Osteocyte (in vitro differentiated cells): ENCODE data around the gene CDH8. TPM values are rescaled to one million over a fixed set of nuclear protein-coding genes. Genes with fewer than 3 reads are reported as not detected.

Source experiments
- DNase-seq: peaks from one replicate; pipeline ENCODE4 v3.0.0; 2021; ENCODE audit warnings: mixed read lengths; ENCODE audit not compliant: unreplicated experiment; ENCODE audit errors: extremely low spot score
- H3K27ac Mint-ChIP-seq: one replicate; pipeline ENCODE4 v1.8.0; 2021; ENCODE audit warnings: mild to moderate bottlenecking, mixed read lengths; ENCODE audit not compliant: unreplicated experiment
- H3K27me3 Mint-ChIP-seq: one replicate; pipeline ENCODE4 v1.8.0; 2021; ENCODE audit warnings: mixed read lengths; ENCODE audit not compliant: unreplicated experiment
- H3K36me3 Mint-ChIP-seq: one replicate; pipeline ENCODE4 v1.8.0; 2021; ENCODE audit warnings: mixed read lengths; ENCODE audit not compliant: unreplicated experiment
- H3K4me1 Mint-ChIP-seq: one replicate; pipeline ENCODE4 v1.8.0; 2021; ENCODE audit warnings: mixed read lengths; ENCODE audit not compliant: unreplicated experiment
- H3K4me3 Mint-ChIP-seq: one replicate; pipeline ENCODE4 v1.8.0; 2021; ENCODE audit warnings: mild to moderate bottlenecking, moderate library complexity, mixed read lengths; ENCODE audit not compliant: unreplicated experiment
- H3K9me3 Mint-ChIP-seq: one replicate; pipeline ENCODE4 v1.8.0; 2021; ENCODE audit warnings: mixed read lengths; ENCODE audit not compliant: unreplicated experiment
- CTCF ChIP-seq: fragments of 200-600 bp; sonication (generic); IDR thresholded peaks from 2 replicates; pipeline ENCODE4 v1.5.0; 2021; ENCODE audit warnings: antibody characterized with exemption, mild to moderate bottlenecking, moderate library complexity
- total RNA-seq: library from RNA; stranded (reverse); gene quantifications from 2 replicates; pipeline ENCODE4 v1.2.1, GENCODE V29; 2021

CDH8 gene
- total RNA-seq, 1 donor from 2014 or later: 7.7 TPM

- no peaks in the 10 kb centered on the region for H3K36me3 Mint-ChIP-seq
Observed at GRCh38 chr16:61780161-61780560, 256.1 kb downstream of the CDH8 start.

GRCh38 chr16:61770301-61770700, 265.9 kb downstream of the CDH8 start:
- no peak overlapping the region for H3K27ac Mint-ChIP-seq
- no peak for DNase-seq
- H3K27me3 Mint-ChIP-seq: no peaks in the 10 kb centered on the region
- no peaks in the 10 kb centered on the region for H3K4me1 Mint-ChIP-seq
- TF ChIP-seq CTCF: no peak
- no peaks in the 10 kb centered on the region for H3K9me3 Mint-ChIP-seq
- no peaks in the 10 kb centered on the region for H3K36me3 Mint-ChIP-seq
- no peak overlapping the region for H3K4me3 Mint-ChIP-seq

More at GRCh38 chr16:61780161-61780560, 256.1 kb downstream of the CDH8 start:
- no peak overlapping the region for H3K4me3 Mint-ChIP-seq
- TF ChIP-seq CTCF: no peak
- H3K9me3 Mint-ChIP-seq: no peaks in the 10 kb centered on the region
- no peak overlapping the region for H3K27ac Mint-ChIP-seq
- H3K4me1 Mint-ChIP-seq: peaks cover 12% of the 10 kb centered on the region
- DNase-seq: no peak
- no peaks in the 10 kb centered on the region for H3K27me3 Mint-ChIP-seq

- Mint-ChIP-seq H3K27ac (no peak overlapping the region), H3K4me1 (peaks cover 3% of the 10 kb centered on the region), H3K9me3 (peaks cover 7% of the 10 kb centered on the region), H3K4me3 (no peak overlapping the region), H3K36me3 (no peaks in the 10 kb centered on the region), H3K27me3 (no peaks in the 10 kb centered on the region)
- DNase-seq: no peak
- TF ChIP-seq CTCF: no peak
Observed at GRCh38 chr16:61763991-61764390, 272.2 kb downstream of the CDH8 start.

GRCh38 chr16:61763013-61763412, 273.2 kb downstream of the CDH8 start:
- no peaks in the 10 kb centered on the region for H3K36me3 Mint-ChIP-seq
- no peak for DNase-seq
- peaks cover 7% of the 10 kb centered on the region for H3K9me3 Mint-ChIP-seq
- no peaks in the 10 kb centered on the region for H3K27me3 Mint-ChIP-seq
- H3K4me1 Mint-ChIP-seq: peaks cover 3% of the 10 kb centered on the region
- H3K4me3 Mint-ChIP-seq: no peak overlapping the region
- H3K27ac Mint-ChIP-seq: no peak overlapping the region
- TF ChIP-seq CTCF: no peak

- H3K4me3 Mint-ChIP-seq: no peak overlapping the region
- no peak for TF ChIP-seq CTCF
- H3K4me1 Mint-ChIP-seq: no peaks in the 10 kb centered on the region
- H3K27me3 Mint-ChIP-seq: no peaks in the 10 kb centered on the region
- H3K27ac Mint-ChIP-seq: no peak overlapping the region
- DNase-seq: no peak
- H3K9me3 Mint-ChIP-seq: no peaks in the 10 kb centered on the region
- no peaks in the 10 kb centered on the region for H3K36me3 Mint-ChIP-seq
Observed at GRCh38 chr16:61730997-61731396, 305.2 kb downstream of the CDH8 start.
